IMR-90 (cell line): Measurements from ENCODE around the gene SLC13A5. TPM values are rescaled to one million over a fixed set of nuclear protein-coding genes. Genes with fewer than 3 reads are reported as not detected.

Experiments
- ATAC-seq: fragments of 200-7000 bp; cut with Tn5 transposase; 2 replicates; pipeline ENCODE4 v1.9.1; 2020; ENCODE audit warnings: low read depth, mild to moderate bottlenecking, moderate library complexity
- BruUV-seq: library from RNA; stranded (reverse); fragments of 400-500 nt; replicated peaks from 2 replicates; lab custom pipeline; 2021; lab: Mats Ljungman, UMichigan
- CTCF ChIA-PET: fragments of 300-600 bp; formaldehyde crosslinking; extraction: SDS; loops from one replicate; lab custom pipeline; 2021; ENCODE audit warnings: antibody characterized with exemption; lab: Yijun Ruan, JAX
- POLR2A ChIA-PET: fragments of 300-600 bp; sonication (Branson Sonifier 250); formaldehyde crosslinking; loops from one replicate; lab custom pipeline; 2022; ENCODE audit warnings: antibody characterized with exemption; ENCODE audit not compliant: unreplicated experiment; lab: Charles Lee
- DNase-seq: peaks from one replicate; pipeline ENCODE4 v3.0.0; 2013
- H2AFZ ChIP-seq: replicated peaks from 2 replicates; pipeline ENCODE3; 2013; ENCODE audit warnings: low read length, mild to moderate bottlenecking; ENCODE audit not compliant: poor library complexity
- H2AK5ac ChIP-seq: 2 replicates; pipeline ENCODE4 v1.6.1; 2013; ENCODE audit warnings: low read depth, low read length, inconsistent platforms
- H2AK9ac ChIP-seq: replicated peaks from 2 replicates; pipeline ENCODE3; 2013; ENCODE audit warnings: mild to moderate bottlenecking, low read depth, low read length, moderate library complexity; ENCODE audit not compliant: poor library complexity
- H2BK120ac ChIP-seq: 2 replicates; pipeline ENCODE4 v1.6.1; 2013; ENCODE audit warnings: low read depth, low read length, inconsistent platforms
- H2BK15ac ChIP-seq: 3 replicates; pipeline ENCODE4 v1.6.1; 2013; ENCODE audit warnings: low read depth, low read length, inconsistent platforms
- H2BK20ac ChIP-seq: 2 replicates; pipeline ENCODE4 v1.6.1; 2013; ENCODE audit warnings: low read depth, mild to moderate bottlenecking, inconsistent platforms, low read length, moderate library complexity
- H2BK5ac ChIP-seq: 2 replicates; pipeline ENCODE4 v1.6.1; 2013; ENCODE audit warnings: mild to moderate bottlenecking, low read depth, low read length, inconsistent platforms; ENCODE audit not compliant: poor library complexity, severe bottlenecking
- H3K14ac ChIP-seq: replicated peaks from 2 replicates; pipeline ENCODE4 v1.6.1; 2013; ENCODE audit warnings: low read depth, low read length, inconsistent platforms
- H3K18ac ChIP-seq: 2 replicates; pipeline ENCODE4 v1.6.1; 2013; ENCODE audit warnings: low read depth, low read length, control low read depth
- H3K23ac ChIP-seq: 2 replicates; pipeline ENCODE4 v1.6.1; 2013; ENCODE audit warnings: low read depth, low read length, inconsistent platforms
- H3K27ac ChIP-seq: 2 replicates; pipeline ENCODE4 v1.5.1; 2013; ENCODE audit warnings: mild to moderate bottlenecking, control low read depth, low read length; ENCODE audit not compliant: insufficient read depth
- H3K27me3 ChIP-seq: 2 replicates; pipeline ENCODE4 v1.6.1; 2013; ENCODE audit warnings: low read length; ENCODE audit not compliant: control insufficient read depth, insufficient read depth
- H3K36me3 ChIP-seq: 2 replicates; pipeline ENCODE4 v1.6.1; 2013; ENCODE audit warnings: low read length, mixed read lengths; ENCODE audit not compliant: control insufficient read depth, insufficient read depth
- H3K4ac ChIP-seq: 2 replicates; pipeline ENCODE4 v1.6.1; 2013; ENCODE audit warnings: low read depth, low read length, inconsistent platforms
- H3K4me1 ChIP-seq: 2 replicates; pipeline ENCODE4 v1.6.1; 2013; ENCODE audit warnings: low read length, mixed read lengths; ENCODE audit not compliant: control insufficient read depth, insufficient read depth
- H3K4me2 ChIP-seq: 2 replicates; pipeline ENCODE4 v1.6.1; 2013; ENCODE audit warnings: low read depth, mild to moderate bottlenecking, control low read depth, low read length, moderate library complexity
- H3K4me3 ChIP-seq: 2 replicates; pipeline ENCODE4 v1.5.1; 2013; ENCODE audit warnings: low read depth, mild to moderate bottlenecking, control low read depth, low read length, moderate library complexity; ENCODE audit not compliant: insufficient read depth
- H3K56ac ChIP-seq: 2 replicates; pipeline ENCODE4 v1.6.1; 2013; ENCODE audit warnings: low read length, inconsistent platforms; ENCODE audit not compliant: insufficient read depth; ENCODE audit errors: extremely low read depth
- H3K79me1 ChIP-seq, 2 experiments: 2 replicates each; pipeline ENCODE4 v1.6.1; 2013; ENCODE audit warnings: low read length in 2 of 2, inconsistent platforms in 1 of 2, low read depth in 1 of 2
- H3K9ac ChIP-seq: 2 replicates; pipeline ENCODE4 v1.6.1; 2013; ENCODE audit warnings: low read depth, low read length, control low read depth
- H3K9me1 ChIP-seq: 2 replicates; pipeline ENCODE4 v1.6.1; 2013; ENCODE audit warnings: low read length, inconsistent platforms; ENCODE audit not compliant: insufficient read depth
- H3K9me3 ChIP-seq: 2 replicates; pipeline ENCODE4 v1.6.1; 2013; ENCODE audit warnings: low read length; ENCODE audit not compliant: control insufficient read depth, insufficient read depth
- H4K20me1 ChIP-seq: 2 replicates; pipeline ENCODE4 v1.6.1; 2013; ENCODE audit warnings: low read length, inconsistent platforms; ENCODE audit not compliant: insufficient read depth
- H4K5ac ChIP-seq: 2 replicates; pipeline ENCODE4 v1.6.1; 2013; ENCODE audit warnings: mild to moderate bottlenecking, low read depth, low read length, control low read depth
- H4K8ac ChIP-seq, 2 experiments: 2 replicates each; pipeline ENCODE4 v1.6.1; 2013; ENCODE audit warnings: low read depth in 2 of 2, low read length in 2 of 2, control low read depth in 1 of 2, inconsistent platforms in 1 of 2
- H4K91ac ChIP-seq: 2 replicates; pipeline ENCODE4 v1.6.1; 2013; ENCODE audit warnings: low read depth, low read length, inconsistent platforms; ENCODE audit not compliant: insufficient read depth
- BHLHE40 ChIP-seq: fragments of 150-350 bp; IDR thresholded peaks from 2 replicates; pipeline ENCODE4 v1.6.1; 2016; ENCODE audit warnings: mild to moderate bottlenecking, low read depth, low read length
- CEBPB ChIP-seq: IDR thresholded peaks from 2 replicates; pipeline ENCODE4 v1.6.1; 2012; ENCODE audit warnings: low read depth, low read length, improper control_type of control experiment
- CTCF ChIP-seq: conservative IDR thresholded peaks from 2 replicates; pipeline ENCODE4 v1.5.1; 2012; ENCODE audit warnings: mild to moderate bottlenecking, low read depth, low read length, improper control_type of control experiment
- ELK1 ChIP-seq: fragments of 150-350 bp; IDR thresholded peaks from 2 replicates; pipeline ENCODE4 v1.6.1; 2016; ENCODE audit warnings: low read depth, mild to moderate bottlenecking, low read length, moderate library complexity, borderline replicate concordance
- FOS ChIP-seq: fragments of 150-350 bp; IDR thresholded peaks from 2 replicates; pipeline ENCODE4 v1.6.1; 2016; ENCODE audit warnings: low read depth, low read length
- MAFK ChIP-seq: IDR thresholded peaks from 2 replicates; pipeline ENCODE4 v1.6.1; 2012; ENCODE audit warnings: low read depth, low read length, improper control_type of control experiment
- NFE2L2 ChIP-seq: fragments of 150-350 bp; IDR thresholded peaks from 2 replicates; pipeline ENCODE4 v1.6.1; 2016; ENCODE audit warnings: low read depth, mild to moderate bottlenecking, low read length
- POLR2A ChIP-seq: IDR thresholded peaks from 2 replicates; pipeline ENCODE4 v1.6.1; 2012; ENCODE audit warnings: mild to moderate bottlenecking, low read depth, low read length
- RAD21 ChIP-seq: IDR thresholded peaks from 2 replicates; pipeline ENCODE4 v1.6.1; 2012; ENCODE audit warnings: low read length, improper control_type of control experiment
- RCOR1 ChIP-seq: IDR thresholded peaks from 2 replicates; pipeline ENCODE4 v1.6.1; 2012; ENCODE audit warnings: mild to moderate bottlenecking, low read length, improper control_type of control experiment; ENCODE audit not compliant: insufficient replicate concordance
- RFX5 ChIP-seq: IDR thresholded peaks from 2 replicates; pipeline ENCODE4 v1.8.0; 2012; ENCODE audit warnings: low read depth, mild to moderate bottlenecking, low read length, moderate library complexity
- SMC3 ChIP-seq: fragments of 150-350 bp; IDR thresholded peaks from 2 replicates; pipeline ENCODE4 v1.6.1; 2016; ENCODE audit warnings: low read depth, mild to moderate bottlenecking, antibody characterized with exemption, low read length, moderate library complexity
- USF2 ChIP-seq: fragments of 150-350 bp; IDR thresholded peaks from 2 replicates; pipeline ENCODE4 v1.6.1; 2017; ENCODE audit warnings: mild to moderate bottlenecking, antibody characterized with exemption, low read length, low read depth
- WGBS, 2 experiments: methylation state at CpG; one replicate each; pipeline versions ENCODE4 v1.1.5 to v1.1.7; 2013; ENCODE audit warnings: missing lambda C conversion rate in 2 of 2; ENCODE audit not compliant: insufficient read length in 1 of 2; ENCODE audit errors: extremely low coverage in 2 of 2; 5-methylcytosine and 5-hydroxymethylcytosine counted together
- dilution Hi-C: fragments of 300-500 bp; cut with HindIII; formaldehyde crosslinking; loops from one replicate; pipeline ENCODE4 v1.14.3; 2018; ENCODE audit warnings: low sequenced_read_pairs; ENCODE audit not compliant: unreplicated experiment
- in situ Hi-C: fragments of 300-500 bp; cut with MboI; formaldehyde crosslinking; loops from 3 replicates; pipeline ENCODE4 v1.14.3; 2019; ENCODE audit warnings: low sequenced_read_pairs, inconsistent platforms, mixed read lengths
- intact Hi-C: fragments of 100-400 bp; cut with micrococcal nuclease; formaldehyde crosslinking; loops from 2 replicates; pipeline ENCODE4 v1.10.0; 2022
- polyA plus RNA-seq, 3 experiments: library from polyadenylated mRNA; depleted of rRNA; stranded (reverse); fragments of >200 nt; gene quantifications; 2 replicates each; pipeline ENCODE4 v1.2.3, GENCODE V29; 2012; ENCODE audit warnings: low replicate concordance in 1 of 3
- total RNA-seq: library from RNA; depleted of rRNA; stranded (reverse); fragments of >200 nt; gene quantifications from 2 replicates; pipeline ENCODE4 v1.2.3, GENCODE V29; 2012

The SLC13A5 gene
- total and polyA plus RNA-seq, 2 of the 4 experiments (the other 2 are of a cell fraction): not detected

GRCh38 chr17:6639586-6640535, 73.3 kb downstream of the SLC13A5 start:
- dilution Hi-C loops: no loop called here
- no peak overlapping the region for H2BK20ac ChIP-seq
- H3K56ac ChIP-seq: peak overlapping the region; percentile 38
- in situ Hi-C loops: loop anchor here (10.0 kb wide), 1 partner anchor 165 kb away; no protein-coding TSS in a partner anchor
- peak overlapping the region; percentile 81 for H4K91ac ChIP-seq
- H4K5ac ChIP-seq: peak overlapping the region; percentile 57; the same call in 1 of the 2 replicates
- peaks cover 9% of the 10 kb centered on the region for H3K4me1 ChIP-seq
- peak overlapping the region; percentile 88 for H3K14ac ChIP-seq
- H3K79me1 ChIP-seq: peaks cover 9 to 75% of the 10 kb centered on the region in 2 experiments
- peak overlapping the region; percentile 6; the same call in 1 of the 2 replicates for H2BK120ac ChIP-seq
- ATAC-seq: peak; percentile 42
- no peaks in the 10 kb centered on the region; the same call in 1 of the 2 replicates for H4K20me1 ChIP-seq
- H3K23ac ChIP-seq: peak overlapping the region; percentile 89
- H3K18ac ChIP-seq: no peak overlapping the region; the same call in 1 of the 2 replicates
- H4K8ac ChIP-seq: peak overlapping the region; percentile 89 to 99
- peak overlapping the region; percentile 94 for H3K9ac ChIP-seq
- H3K9me1 ChIP-seq: 0 out of 2 replicates have a peak, but pooled peaks cover 5% of the 10 kb centered on the region
- ChIA-PET CTCF (no interaction called here), POLR2A (interaction anchor here (1.0 kb wide), 1 partner anchor 13 kb away, joined by 3 read pairs; no protein-coding TSS in a partner anchor)
- peak overlapping the region; percentile 100 for H2AFZ ChIP-seq
- H2BK15ac ChIP-seq: no peak overlapping the region
- H3K4ac ChIP-seq: peak overlapping the region; percentile 73
- intact Hi-C loops: loop anchor here (1.0 to 5.0 kb wide), 2 partner anchors 167 to 198 kb away; partner anchors contain the start of gene PIMREG
- no peaks in the 10 kb centered on the region for H3K27me3 ChIP-seq
- 1% methylated on average over 27 of the region's 67 CpGs; no CpG with 5 or more reads in 1 of the 2 experiments for WGBS, 2 experiments
- peak overlapping the region; percentile 81 for H3K4me3 ChIP-seq
- no TSS peak for BruUV-seq
- peak overlapping the region; percentile 93 for H3K27ac ChIP-seq
- peak overlapping the region; percentile 78 for H2BK5ac ChIP-seq
- H3K4me2 ChIP-seq: peak overlapping the region; percentile 81
- peak; percentile 38 for DNase-seq
- H2AK9ac ChIP-seq: peak overlapping the region; percentile 94
- peaks cover 5% of the 10 kb centered on the region for H3K36me3 ChIP-seq
- H2AK5ac ChIP-seq: peak overlapping the region; percentile 87
- H3K9me3 ChIP-seq: no peaks in the 10 kb centered on the region
- no peak for TF ChIP-seq BHLHE40
- TF ChIP-seq FOS: no peak
- TF ChIP-seq RCOR1: no peak
- TF ChIP-seq ELK1: no peak
- TF ChIP-seq CEBPB: no peak
- no peak for TF ChIP-seq SMC3
- no peak for TF ChIP-seq MAFK
- TF ChIP-seq POLR2A: no peak
- no peak for TF ChIP-seq USF2
- no peak for TF ChIP-seq NFE2L2
- no peak for TF ChIP-seq RFX5
- TF ChIP-seq RAD21: no peak
- no peak for TF ChIP-seq CTCF
